ENCODE results near the gene TP63.

Gene TP63

GRCh38 chr3:189812806-189813465 lies 181.7 kb downstream of the TP63 start:
- no peak for DNase-seq (ENCODE audit: extremely low spot score)
- ChIA-PET POLR2A (no interaction called here), CTCF (interaction anchor here (0.9 to 5.3 kb wide), 4 partner anchors 11 to 29 kb away, joined by 3 to 34 read pairs (median 4); no protein-coding TSS in a partner anchor)
- no peak for TF ChIP-seq CTCF (IDR thresholded peaks at IDR 0.05; ENCODE audit: control extremely low read depth, extremely low read depth, low read depth, missing control alignments)

- no peak for TF ChIP-seq CTCF (IDR thresholded peaks at IDR 0.05; ENCODE audit: control extremely low read depth, extremely low read depth, low read depth, missing control alignments)
- no peak for DNase-seq (ENCODE audit: extremely low spot score)
- ChIA-PET POLR2A (no interaction called here), CTCF (interaction anchor here (5.3 kb wide), 1 partner anchor 11 kb away, joined by 34 read pairs; no protein-coding TSS in a partner anchor)
Observed at GRCh38 chr3:189813647-189814240, 182.6 kb downstream of the TP63 start.

GRCh38 chr3:189820365-189820720 lies 189.2 kb downstream of the TP63 start:
- TF ChIP-seq CTCF (IDR thresholded peaks at IDR 0.05; ENCODE audit: control extremely low read depth, extremely low read depth, low read depth, missing control alignments), result no peak
- CTCF ChIA-PET, result no interaction called here
- DNase-seq (ENCODE audit: extremely low spot score), result peak; percentile 26
- POLR2A ChIA-PET, result no interaction called here

GRCh38 chr3:189821262-189821661 lies 190.1 kb downstream of the TP63 start:
- POLR2A ChIA-PET, result no interaction called here
- no peak for TF ChIP-seq CTCF (IDR thresholded peaks at IDR 0.05; ENCODE audit: control extremely low read depth, extremely low read depth, low read depth, missing control alignments)
- CTCF ChIA-PET, result no interaction called here
- no peak for DNase-seq (ENCODE audit: extremely low spot score)

GRCh38 chr3:189822726-189823125 lies 191.5 kb downstream of the TP63 start:
- ChIA-PET CTCF (interaction anchor here (1.0 kb wide), 1 partner anchor 17 kb away, joined by 3 read pairs; no protein-coding TSS in a partner anchor), POLR2A (no interaction called here)
- TF ChIP-seq CTCF (IDR thresholded peaks at IDR 0.05; ENCODE audit: control extremely low read depth, extremely low read depth, low read depth, missing control alignments), result no peak
- no peak for DNase-seq (ENCODE audit: extremely low spot score)

GRCh38 chr3:189824629-189825312 lies 193.6 kb downstream of the TP63 start:
- TF ChIP-seq CTCF (IDR thresholded peaks at IDR 0.05; ENCODE audit: control extremely low read depth, extremely low read depth, low read depth, missing control alignments), result no peak

More at GRCh38 chr3:189824629-189825312, 193.6 kb downstream of the TP63 start:
- ChIA-PET POLR2A (no interaction called here), CTCF (interaction anchor here (0.9 to 3.4 kb wide), 3 partner anchors 11 to 552 kb away, joined by 3 to 34 read pairs (median 3); no protein-coding TSS in a partner anchor)
- DNase-seq (ENCODE audit: extremely low spot score), result no peak

Measured in GM10248 (cell line).